ENCODE data around the gene PCDH9.

Gene PCDH9

GRCh38 chr13:66424422-66424821 lies 805.7 kb downstream of the PCDH9 start:
- no peak overlapping the region for H3K4me3 ChIP-seq (ENCODE audit: low read depth, low read length)

- no peak overlapping the region for H3K4me3 ChIP-seq (ENCODE audit: low read depth, low read length)
These were observed 814.7 kb downstream of the PCDH9 start for GRCh38 chr13:66415444-66415843.

- H3K4me3 ChIP-seq (ENCODE audit: low read depth, low read length) = no peak overlapping the region
These were observed 815.9 kb downstream of the PCDH9 start for GRCh38 chr13:66414066-66414800.

- H3K4me3 ChIP-seq (ENCODE audit: low read depth, low read length) = no peak overlapping the region
These were observed 819.8 kb downstream of the PCDH9 start for GRCh38 chr13:66410314-66410713.

GRCh38 chr13:66409542-66409941 lies 820.6 kb downstream of the PCDH9 start:
- no peak overlapping the region for H3K4me3 ChIP-seq (ENCODE audit: low read depth, low read length)

GRCh38 chr13:66407128-66407527 lies 823.0 kb downstream of the PCDH9 start:
- no peak overlapping the region for H3K4me3 ChIP-seq (ENCODE audit: low read depth, low read length)

- no peak overlapping the region for H3K4me3 ChIP-seq (ENCODE audit: low read depth, low read length)
These were observed 824.0 kb downstream of the PCDH9 start for GRCh38 chr13:66405908-66406802.

- H3K4me3 ChIP-seq (ENCODE audit: low read depth, low read length) = no peak overlapping the region
These were observed 827.6 kb downstream of the PCDH9 start for GRCh38 chr13:66402546-66402945.

- H3K4me3 ChIP-seq (ENCODE audit: low read depth, low read length) = no peak overlapping the region
These were observed 828.1 kb downstream of the PCDH9 start for GRCh38 chr13:66402066-66402465.

GRCh38 chr13:66400292-66400691 lies 829.8 kb downstream of the PCDH9 start:
- H3K4me3 ChIP-seq (ENCODE audit: low read depth, low read length) = no peak overlapping the region

- H3K4me3 ChIP-seq (ENCODE audit: low read depth, low read length) = no peak overlapping the region
These were observed 830.3 kb downstream of the PCDH9 start for GRCh38 chr13:66399873-66400272.

GRCh38 chr13:66397133-66397532 lies 833.0 kb downstream of the PCDH9 start:
- H3K4me3 ChIP-seq (ENCODE audit: low read depth, low read length) = no peak overlapping the region

GRCh38 chr13:66391322-66391721 lies 838.8 kb downstream of the PCDH9 start:
- no peak overlapping the region for H3K4me3 ChIP-seq (ENCODE audit: low read depth, low read length)

GRCh38 chr13:66378894-66379293 lies 851.2 kb downstream of the PCDH9 start:
- H3K4me3 ChIP-seq (ENCODE audit: low read depth, low read length) = no peak overlapping the region

GRCh38 chr13:66377569-66377968 lies 852.6 kb downstream of the PCDH9 start:
- H3K4me3 ChIP-seq (ENCODE audit: low read depth, low read length) = no peak overlapping the region

- no peak overlapping the region for H3K4me3 ChIP-seq (ENCODE audit: low read depth, low read length)
These were observed 854.4 kb downstream of the PCDH9 start for GRCh38 chr13:66375756-66376155.

- no peak overlapping the region for H3K4me3 ChIP-seq (ENCODE audit: low read depth, low read length)
These were observed 860.5 kb downstream of the PCDH9 start for GRCh38 chr13:66369666-66370065.

GRCh38 chr13:66367356-66367755 lies 862.8 kb downstream of the PCDH9 start:
- H3K4me3 ChIP-seq (ENCODE audit: low read depth, low read length) = no peak overlapping the region

- H3K4me3 ChIP-seq (ENCODE audit: low read depth, low read length) = no peak overlapping the region
These were observed 865.0 kb downstream of the PCDH9 start for GRCh38 chr13:66365101-66365500.

- no peak overlapping the region for H3K4me3 ChIP-seq (ENCODE audit: low read depth, low read length)
These were observed 865.8 kb downstream of the PCDH9 start for GRCh38 chr13:66364346-66364745.

GRCh38 chr13:66362485-66362884 lies 867.7 kb downstream of the PCDH9 start:
- no peak overlapping the region for H3K4me3 ChIP-seq (ENCODE audit: low read depth, low read length)

- H3K4me3 ChIP-seq (ENCODE audit: low read depth, low read length) = no peak overlapping the region
These were observed 870.1 kb downstream of the PCDH9 start for GRCh38 chr13:66359910-66360552.

Data from iPS-11a (cell line).